MM.1S (cell line): ENCODE results near the gene SLC2A10.

ENCODE experiments used
- DNase-seq: peaks from one replicate; pipeline ENCODE4 v3.0.0-alpha.2; 2015
- H2AFZ ChIP-seq: fragments of 300-600 bp; sonication (generic); 2 replicates; pipeline ENCODE4 v1.6.0; 2016; ENCODE audit warnings: antibody characterized with exemption, low read length
- H3F3A ChIP-seq: fragments of 300-600 bp; sonication (generic); 2 replicates; pipeline ENCODE4 v1.6.1; 2016; ENCODE audit warnings: mild to moderate bottlenecking, antibody characterized with exemption, low read length, moderate library complexity, mixed read lengths; ENCODE audit not compliant: insufficient read depth
- H3K27ac ChIP-seq: fragments of 300-600 bp; sonication (generic); 2 replicates; pipeline ENCODE4 v1.5.1; 2016; ENCODE audit warnings: mild to moderate bottlenecking, low read length
- H3K27me3 ChIP-seq: fragments of 300-600 bp; sonication (generic); replicated peaks from 2 replicates; pipeline ENCODE4 v1.6.0; 2016; ENCODE audit warnings: low read length; ENCODE audit not compliant: insufficient read depth
- H3K36me3 ChIP-seq: fragments of 300-600 bp; sonication (generic); replicated peaks from 2 replicates; pipeline ENCODE4 v1.6.1; 2016; ENCODE audit warnings: mild to moderate bottlenecking, low read length, mixed read lengths; ENCODE audit not compliant: insufficient read depth
- H3K4me1 ChIP-seq: fragments of 300-600 bp; sonication (generic); 2 replicates; pipeline ENCODE4 v1.6.1; 2016; ENCODE audit warnings: low read length, mixed read lengths
- H3K4me2 ChIP-seq: fragments of 300-600 bp; sonication (generic); 2 replicates; pipeline ENCODE4 v1.6.0; 2016; ENCODE audit warnings: low read depth, low read length
- H3K4me3 ChIP-seq: fragments of 300-600 bp; sonication (generic); 2 replicates; pipeline ENCODE4 v1.5.1; 2016; ENCODE audit warnings: low read length, mixed read lengths
- H3K79me2 ChIP-seq: fragments of 300-600 bp; sonication (generic); 2 replicates; pipeline ENCODE4 v1.6.1; 2016; ENCODE audit warnings: mixed run types, low read length, mixed read lengths
- H3K9ac ChIP-seq: fragments of 300-600 bp; sonication (generic); 2 replicates; pipeline ENCODE4 v1.6.1; 2016; ENCODE audit warnings: low read length, mixed read lengths
- H3K9me2 ChIP-seq: fragments of 300-600 bp; sonication (generic); replicated peaks from 2 replicates; pipeline ENCODE4 v1.6.1; 2016; ENCODE audit warnings: mild to moderate bottlenecking, low read length, mixed read lengths; ENCODE audit not compliant: insufficient read depth
- H3K9me3 ChIP-seq: fragments of 300-600 bp; sonication (generic); replicated peaks from 2 replicates; pipeline ENCODE4 v1.6.1; 2016; ENCODE audit warnings: mild to moderate bottlenecking, low read length, mixed read lengths; ENCODE audit not compliant: insufficient read depth
- H4K20me1 ChIP-seq: fragments of 300-600 bp; sonication (generic); 2 replicates; pipeline ENCODE4 v1.6.1; 2016; ENCODE audit warnings: mild to moderate bottlenecking, low read length, moderate library complexity, mixed read lengths; ENCODE audit not compliant: insufficient read depth
- CTCF ChIP-seq: fragments of 300-600 bp; sonication (generic); IDR thresholded peaks from 2 replicates; pipeline ENCODE4 v1.5.1; 2016; ENCODE audit warnings: antibody characterized with exemption, low read length, mixed read lengths
- EZH2 ChIP-seq: fragments of 300-600 bp; sonication (generic); optimal IDR thresholded peaks from 2 replicates; pipeline ENCODE3; 2017; ENCODE audit warnings: low read depth, mild to moderate bottlenecking, antibody characterized with exemption, low read length, mixed read lengths
- EZH2phosphoT487 ChIP-seq: fragments of 300-600 bp; sonication (generic); IDR thresholded peaks from 2 replicates; pipeline ENCODE4 v1.6.1; 2018; ENCODE audit warnings: antibody characterized with exemption, low read length

The SLC2A10 gene

DNA sequence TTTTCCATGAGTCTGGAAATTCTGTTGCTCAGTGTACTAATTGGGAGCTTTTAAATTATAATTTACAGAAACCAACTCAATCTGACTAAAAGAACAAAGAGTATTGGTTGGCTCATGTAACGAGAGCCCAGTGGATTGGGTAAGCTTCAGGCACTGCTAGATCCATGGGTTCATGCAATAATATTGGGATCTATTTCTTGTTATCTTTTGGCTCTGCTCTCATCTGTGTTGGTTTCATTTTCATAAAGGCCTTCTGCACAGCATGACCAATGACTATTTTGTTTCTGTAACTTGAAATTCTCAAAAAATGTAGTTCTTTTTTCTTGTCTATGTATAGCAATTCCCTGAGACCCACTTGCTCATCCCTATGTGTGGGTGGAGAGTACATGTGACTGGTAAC lies 12.0 kb downstream of the SLC2A10 start:
- TF ChIP-seq EZH2 (no peak), EZH2phosphoT487 (no peak), CTCF (no peak)
- Histone ChIP-seq H3K27ac (no peak overlapping the region), H3F3A (no peaks in the 10 kb centered on the region), H3K79me2 (no peaks in the 10 kb centered on the region), H3K9me3 (no peaks in the 10 kb centered on the region), H3K9ac (no peak overlapping the region), H3K4me3 (no peak overlapping the region), H3K27me3 (no peaks in the 10 kb centered on the region), H2AFZ (0 out of 2 replicates have a peak overlapping the region, but pooled peaks have one; percentile 1), H3K4me2 (peak overlapping the region; percentile 16; the same call in 1 of the 2 replicates), H3K36me3 (no peaks in the 10 kb centered on the region), H3K9me2 (no peaks in the 10 kb centered on the region), H3K4me1 (peaks cover 3% of the 10 kb centered on the region; the same call in 1 of the 2 replicates), H4K20me1 (no peaks in the 10 kb centered on the region)
- no peak for DNase-seq

GRCh38 chr20:46722450-46722849 lies 13.0 kb downstream of the SLC2A10 start:
- H3K4me3 ChIP-seq: no peak overlapping the region
- no peak overlapping the region for H2AFZ ChIP-seq
- peaks cover 3% of the 10 kb centered on the region; the same call in 1 of the 2 replicates for H3K4me1 ChIP-seq
- no peak overlapping the region for H3K4me2 ChIP-seq
- H3K79me2 ChIP-seq: no peaks in the 10 kb centered on the region
- no peaks in the 10 kb centered on the region for H3F3A ChIP-seq
- no peaks in the 10 kb centered on the region for H3K9me2 ChIP-seq
- TF ChIP-seq CTCF: no peak
- TF ChIP-seq EZH2: no peak
- TF ChIP-seq EZH2phosphoT487: no peak
- H3K9me3 ChIP-seq: no peaks in the 10 kb centered on the region
- no peaks in the 10 kb centered on the region for H3K36me3 ChIP-seq
- no peak for DNase-seq
- no peaks in the 10 kb centered on the region for H3K27me3 ChIP-seq
- H3K9ac ChIP-seq: no peak overlapping the region
- no peaks in the 10 kb centered on the region for H4K20me1 ChIP-seq
- no peak overlapping the region for H3K27ac ChIP-seq

- no peak for DNase-seq
- H2AFZ ChIP-seq: no peak overlapping the region
- no peak overlapping the region for H3K4me2 ChIP-seq
- no peak overlapping the region for H3K9ac ChIP-seq
- H3K36me3 ChIP-seq: no peaks in the 10 kb centered on the region
- no peak for TF ChIP-seq EZH2
- no peak for TF ChIP-seq EZH2phosphoT487
- TF ChIP-seq CTCF: no peak
- H3K4me1 ChIP-seq: peaks cover 3% of the 10 kb centered on the region; the same call in 1 of the 2 replicates
- H3K79me2 ChIP-seq: no peaks in the 10 kb centered on the region
- H3K9me3 ChIP-seq: no peaks in the 10 kb centered on the region
- no peak overlapping the region for H3K4me3 ChIP-seq
- no peak overlapping the region for H3K27ac ChIP-seq
- H3K9me2 ChIP-seq: no peaks in the 10 kb centered on the region
- H3K27me3 ChIP-seq: no peaks in the 10 kb centered on the region
- H3F3A ChIP-seq: no peaks in the 10 kb centered on the region
- no peaks in the 10 kb centered on the region for H4K20me1 ChIP-seq
Observed at GRCh38 chr20:46723039-46723438, 13.6 kb downstream of the SLC2A10 start.
